ENCODE results near the gene PLEK. TPM values are rescaled to one million over a fixed set of nuclear protein-coding genes. Genes with fewer than 3 reads are reported as not detected.
A peak's percentile ranks its signal among the peaks of the same experiment; 100 is the strongest.

The PLEK gene
- total and polyA plus RNA-seq, 4 donors = 2.6 to 40.6 (median 4.6) TPM

DNA sequence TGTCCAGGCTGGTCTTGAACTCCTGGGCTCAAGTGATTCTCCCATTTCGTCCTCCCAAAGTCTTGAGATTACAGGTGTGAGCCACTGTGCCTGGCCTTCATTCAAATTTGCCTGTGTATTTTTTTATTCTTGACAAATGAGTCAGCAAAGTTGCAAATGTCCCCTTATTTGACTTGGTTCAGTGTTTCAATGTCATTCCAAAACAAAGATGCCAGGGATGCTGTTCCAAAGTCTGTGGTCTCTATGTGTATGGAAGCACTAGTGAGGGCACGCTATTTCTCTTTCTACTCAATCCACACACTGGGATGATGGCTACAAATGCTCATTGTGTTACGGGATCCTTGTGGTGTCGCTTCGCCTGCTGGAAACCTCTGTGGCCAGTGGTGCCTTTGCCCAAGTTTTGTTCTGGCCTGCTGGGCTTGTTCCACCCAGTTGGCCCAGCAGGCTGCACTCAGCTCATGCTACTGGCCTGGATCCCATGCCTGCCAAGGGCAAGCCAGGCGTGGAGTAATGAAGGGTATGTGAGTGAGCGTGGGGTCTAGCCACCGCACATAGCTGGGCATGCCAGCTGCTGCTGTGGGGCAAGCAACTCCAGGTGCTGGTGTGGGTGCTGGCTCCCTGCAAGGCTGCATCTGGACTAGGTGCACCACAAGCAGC, 66.4 kb downstream of the PLEK start:
- WGBS = 38% methylated on average over 8 of the region's 8 CpGs

More for the DNA sequence above, 66.4 kb downstream of the PLEK start:
- DNase-seq (ENCODE audit: low spot score) = no peak
- Histone ChIP-seq H3K9ac (ENCODE audit: low read depth in 1 of 2, low read length in 2 of 2) (no peak overlapping the region), H3K27me3 (ENCODE audit: control insufficient read depth in 4 of 4, insufficient read depth in 4 of 4, low read length in 3 of 4) (no peaks in the 10 kb centered on the region), H3K27ac (ENCODE audit: low read depth in 1 of 2, low read length in 2 of 2) (peak overlapping the region; percentile 57 to 63), H3K4me1 (ENCODE audit: control insufficient read depth in 4 of 4, insufficient read depth in 4 of 4, low read length in 3 of 4) (peaks cover 12 to 48% (median 24%) of the 10 kb centered on the region in 4 donors), H3K4me3 (ENCODE audit: low read depth in 1 of 3, low read length in 3 of 3) (no peak overlapping the region), H3K36me3 (ENCODE audit: control insufficient read depth in 4 of 4, insufficient read depth in 3 of 4, low read depth in 1 of 4, low read length in 3 of 4) (no peaks in the 10 kb centered on the region), H3K9me3 (ENCODE audit: control insufficient read depth in 4 of 4, low read length in 3 of 4) (no peaks in the 10 kb centered on the region)
- TF ChIP-seq, protein P1, sequence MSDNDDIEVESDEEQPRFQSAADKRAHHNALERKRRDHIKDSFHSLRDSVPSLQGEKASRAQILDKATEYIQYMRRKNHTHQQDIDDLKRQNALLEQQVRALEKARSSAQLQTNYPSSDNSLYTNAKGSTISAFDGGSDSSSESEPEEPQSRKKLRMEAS (IDR thresholded peaks at IDR 0.05) = peak; percentile 46
- TF ChIP-seq FOXA1 (IDR thresholded peaks at IDR 0.05) (no peak), GABPA (IDR thresholded peaks at IDR 0.05 in 1 of 2, conservative IDR thresholded peaks at IDR 0.05 in 1 of 2) (no peak), YY1 (IDR thresholded peaks at IDR 0.05) (peak; percentile 79), SP1 (IDR thresholded peaks at IDR 0.05) (peak; percentile 58), TAF1 (conservative IDR thresholded peaks at IDR 0.05) (no peak), NR2F2 (IDR thresholded peaks at IDR 0.05) (no peak), EGR1 (IDR thresholded peaks at IDR 0.05; ENCODE audit: low read depth in 2 of 2) (no peak), HNF4G (IDR thresholded peaks at IDR 0.05) (peak; percentile 46), HNF4A (conservative IDR thresholded peaks at IDR 0.05) (peak; percentile 73 to 81), FOXA2 (IDR thresholded peaks at IDR 0.05) (peak; percentile 42), JUND (IDR thresholded peaks at IDR 0.05) (peak in 1 of 2 donors; percentile 58), RAD21 (IDR thresholded peaks at IDR 0.05) (no peak), RXRA (IDR thresholded peaks at IDR 0.05) (peak; percentile 49 to 83)
- TF ChIP-seq, protein P2, sequence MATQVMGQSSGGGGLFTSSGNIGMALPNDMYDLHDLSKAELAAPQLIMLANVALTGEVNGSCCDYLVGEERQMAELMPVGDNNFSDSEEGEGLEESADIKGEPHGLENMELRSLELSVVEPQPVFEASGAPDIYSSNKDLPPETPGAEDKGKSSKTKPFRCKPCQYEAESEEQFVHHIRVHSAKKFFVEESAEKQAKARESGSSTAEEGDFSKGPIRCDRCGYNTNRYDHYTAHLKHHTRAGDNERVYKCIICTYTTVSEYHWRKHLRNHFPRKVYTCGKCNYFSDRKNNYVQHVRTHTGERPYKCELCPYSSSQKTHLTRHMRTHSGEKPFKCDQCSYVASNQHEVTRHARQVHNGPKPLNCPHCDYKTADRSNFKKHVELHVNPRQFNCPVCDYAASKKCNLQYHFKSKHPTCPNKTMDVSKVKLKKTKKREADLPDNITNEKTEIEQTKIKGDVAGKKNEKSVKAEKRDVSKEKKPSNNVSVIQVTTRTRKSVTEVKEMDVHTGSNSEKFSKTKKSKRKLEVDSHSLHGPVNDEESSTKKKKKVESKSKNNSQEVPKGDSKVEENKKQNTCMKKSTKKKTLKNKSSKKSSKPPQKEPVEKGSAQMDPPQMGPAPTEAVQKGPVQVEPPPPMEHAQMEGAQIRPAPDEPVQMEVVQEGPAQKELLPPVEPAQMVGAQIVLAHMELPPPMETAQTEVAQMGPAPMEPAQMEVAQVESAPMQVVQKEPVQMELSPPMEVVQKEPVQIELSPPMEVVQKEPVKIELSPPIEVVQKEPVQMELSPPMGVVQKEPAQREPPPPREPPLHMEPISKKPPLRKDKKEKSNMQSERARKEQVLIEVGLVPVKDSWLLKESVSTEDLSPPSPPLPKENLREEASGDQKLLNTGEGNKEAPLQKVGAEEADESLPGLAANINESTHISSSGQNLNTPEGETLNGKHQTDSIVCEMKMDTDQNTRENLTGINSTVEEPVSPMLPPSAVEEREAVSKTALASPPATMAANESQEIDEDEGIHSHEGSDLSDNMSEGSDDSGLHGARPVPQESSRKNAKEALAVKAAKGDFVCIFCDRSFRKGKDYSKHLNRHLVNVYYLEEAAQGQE (IDR thresholded peaks at IDR 0.05) = no peak
- TF ChIP-seq, protein P3, sequence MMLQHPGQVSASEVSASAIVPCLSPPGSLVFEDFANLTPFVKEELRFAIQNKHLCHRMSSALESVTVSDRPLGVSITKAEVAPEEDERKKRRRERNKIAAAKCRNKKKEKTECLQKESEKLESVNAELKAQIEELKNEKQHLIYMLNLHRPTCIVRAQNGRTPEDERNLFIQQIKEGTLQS (IDR thresholded peaks at IDR 0.05) = no peak
- TF ChIP-seq, protein P4, sequence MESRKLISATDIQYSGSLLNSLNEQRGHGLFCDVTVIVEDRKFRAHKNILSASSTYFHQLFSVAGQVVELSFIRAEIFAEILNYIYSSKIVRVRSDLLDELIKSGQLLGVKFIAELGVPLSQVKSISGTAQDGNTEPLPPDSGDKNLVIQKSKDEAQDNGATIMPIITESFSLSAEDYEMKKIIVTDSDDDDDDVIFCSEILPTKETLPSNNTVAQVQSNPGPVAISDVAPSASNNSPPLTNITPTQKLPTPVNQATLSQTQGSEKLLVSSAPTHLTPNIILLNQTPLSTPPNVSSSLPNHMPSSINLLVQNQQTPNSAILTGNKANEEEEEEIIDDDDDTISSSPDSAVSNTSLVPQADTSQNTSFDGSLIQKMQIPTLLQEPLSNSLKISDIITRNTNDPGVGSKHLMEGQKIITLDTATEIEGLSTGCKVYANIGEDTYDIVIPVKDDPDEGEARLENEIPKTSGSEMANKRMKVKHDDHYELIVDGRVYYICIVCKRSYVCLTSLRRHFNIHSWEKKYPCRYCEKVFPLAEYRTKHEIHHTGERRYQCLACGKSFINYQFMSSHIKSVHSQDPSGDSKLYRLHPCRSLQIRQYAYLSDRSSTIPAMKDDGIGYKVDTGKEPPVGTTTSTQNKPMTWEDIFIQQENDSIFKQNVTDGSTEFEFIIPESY (IDR thresholded peaks at IDR 0.05) = no peak
- TF ChIP-seq, protein P5, sequence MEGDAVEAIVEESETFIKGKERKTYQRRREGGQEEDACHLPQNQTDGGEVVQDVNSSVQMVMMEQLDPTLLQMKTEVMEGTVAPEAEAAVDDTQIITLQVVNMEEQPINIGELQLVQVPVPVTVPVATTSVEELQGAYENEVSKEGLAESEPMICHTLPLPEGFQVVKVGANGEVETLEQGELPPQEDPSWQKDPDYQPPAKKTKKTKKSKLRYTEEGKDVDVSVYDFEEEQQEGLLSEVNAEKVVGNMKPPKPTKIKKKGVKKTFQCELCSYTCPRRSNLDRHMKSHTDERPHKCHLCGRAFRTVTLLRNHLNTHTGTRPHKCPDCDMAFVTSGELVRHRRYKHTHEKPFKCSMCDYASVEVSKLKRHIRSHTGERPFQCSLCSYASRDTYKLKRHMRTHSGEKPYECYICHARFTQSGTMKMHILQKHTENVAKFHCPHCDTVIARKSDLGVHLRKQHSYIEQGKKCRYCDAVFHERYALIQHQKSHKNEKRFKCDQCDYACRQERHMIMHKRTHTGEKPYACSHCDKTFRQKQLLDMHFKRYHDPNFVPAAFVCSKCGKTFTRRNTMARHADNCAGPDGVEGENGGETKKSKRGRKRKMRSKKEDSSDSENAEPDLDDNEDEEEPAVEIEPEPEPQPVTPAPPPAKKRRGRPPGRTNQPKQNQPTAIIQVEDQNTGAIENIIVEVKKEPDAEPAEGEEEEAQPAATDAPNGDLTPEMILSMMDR (IDR thresholded peaks at IDR 0.05; ENCODE audit: low read depth, low read length, missing input control) = no peak
